H1 (cell line): ENCODE measurements around the gene FREM1.

Source experiments
- CEBPB ChIP-seq: IDR thresholded peaks from 2 replicates; pipeline ENCODE4 v1.6.1; 2012; ENCODE audit warnings: low read depth, low read length
- EZH2 ChIP-seq: fragments of 200-600 bp; sonication (generic); IDR thresholded peaks from 2 replicates; pipeline ENCODE4 v1.7.1; 2012; ENCODE audit warnings: low read depth, mild to moderate bottlenecking, moderate library complexity, low read length, inconsistent platforms; ENCODE audit not compliant: severe bottlenecking
- KDM4A ChIP-seq: IDR thresholded peaks from one replicate; pipeline ENCODE4 v1.7.1; 2012; ENCODE audit warnings: low read depth, mild to moderate bottlenecking, moderate library complexity, low read length, inconsistent platforms; ENCODE audit not compliant: severe bottlenecking
- POLR2A ChIP-seq, 2 experiments: IDR thresholded peaks; 1 replicate in 1 of 2; 2 replicates in 1 of 2; pipeline ENCODE4 v1.6.1; 2011; ENCODE audit warnings: low read depth in 2 of 2, low read length in 2 of 2, mild to moderate bottlenecking in 2 of 2; ENCODE audit errors: control extremely low read depth in 1 of 2
- POU5F1 ChIP-seq: IDR thresholded peaks from 2 replicates; pipeline ENCODE4 v1.6.1; 2011; ENCODE audit warnings: low read depth, mild to moderate bottlenecking, low read length, moderate library complexity
- RFX5 ChIP-seq: IDR thresholded peaks from 2 replicates; pipeline ENCODE4 v1.6.1; 2011; ENCODE audit warnings: low read depth, low read length, improper control_type of control experiment, borderline replicate concordance
- RXRA ChIP-seq: IDR thresholded peaks from 2 replicates; pipeline ENCODE4 v1.6.1; 2011; ENCODE audit warnings: low read depth, mild to moderate bottlenecking, low read length, moderate library complexity; ENCODE audit not compliant: insufficient read depth
- TF ChIP-seq, protein P1 (sequence below), 3 experiments: IDR thresholded peaks; 1 replicate in 2 of 3; 2 replicates in 1 of 3; pipeline versions ENCODE4 v1.5.1 to v1.6.1; 2011; ENCODE audit warnings: low read length in 3 of 3, mild to moderate bottlenecking in 3 of 3, inconsistent platforms in 2 of 3, low read depth in 1 of 3, moderate library complexity in 1 of 3; ENCODE audit not compliant: insufficient read depth in 1 of 3; ENCODE audit errors: control extremely low read depth in 1 of 3
- TF ChIP-seq, protein P2 (sequence below): IDR thresholded peaks from 2 replicates; pipeline ENCODE4 v1.6.1; 2011; ENCODE audit warnings: low read length, improper control_type of control experiment
- TF ChIP-seq, protein P3 (sequence below): IDR thresholded peaks from 2 replicates; pipeline ENCODE4 v1.6.1; 2012; ENCODE audit warnings: low read length, inconsistent platforms

DNA sequence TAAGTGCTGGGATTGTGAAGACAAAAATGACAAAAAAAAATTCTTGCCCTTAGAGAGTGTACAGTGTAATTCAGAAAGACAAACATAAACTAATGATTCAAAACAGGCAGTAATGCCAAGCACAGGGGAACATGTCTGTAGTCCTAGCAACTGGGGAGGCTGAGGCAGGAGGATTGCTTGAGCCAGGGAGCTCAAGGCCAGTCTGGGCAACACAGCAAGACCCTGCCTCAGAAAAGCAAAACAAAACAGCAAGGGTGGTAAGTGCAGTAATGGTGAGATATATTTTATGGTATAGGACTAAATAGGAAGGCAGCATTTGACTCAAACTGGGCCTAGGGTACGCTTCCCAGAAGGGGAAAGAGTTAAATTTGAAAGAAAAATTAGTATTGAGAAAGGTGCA, 18.9 kb downstream of the FREM1 start:
- TF ChIP-seq, protein P1, sequence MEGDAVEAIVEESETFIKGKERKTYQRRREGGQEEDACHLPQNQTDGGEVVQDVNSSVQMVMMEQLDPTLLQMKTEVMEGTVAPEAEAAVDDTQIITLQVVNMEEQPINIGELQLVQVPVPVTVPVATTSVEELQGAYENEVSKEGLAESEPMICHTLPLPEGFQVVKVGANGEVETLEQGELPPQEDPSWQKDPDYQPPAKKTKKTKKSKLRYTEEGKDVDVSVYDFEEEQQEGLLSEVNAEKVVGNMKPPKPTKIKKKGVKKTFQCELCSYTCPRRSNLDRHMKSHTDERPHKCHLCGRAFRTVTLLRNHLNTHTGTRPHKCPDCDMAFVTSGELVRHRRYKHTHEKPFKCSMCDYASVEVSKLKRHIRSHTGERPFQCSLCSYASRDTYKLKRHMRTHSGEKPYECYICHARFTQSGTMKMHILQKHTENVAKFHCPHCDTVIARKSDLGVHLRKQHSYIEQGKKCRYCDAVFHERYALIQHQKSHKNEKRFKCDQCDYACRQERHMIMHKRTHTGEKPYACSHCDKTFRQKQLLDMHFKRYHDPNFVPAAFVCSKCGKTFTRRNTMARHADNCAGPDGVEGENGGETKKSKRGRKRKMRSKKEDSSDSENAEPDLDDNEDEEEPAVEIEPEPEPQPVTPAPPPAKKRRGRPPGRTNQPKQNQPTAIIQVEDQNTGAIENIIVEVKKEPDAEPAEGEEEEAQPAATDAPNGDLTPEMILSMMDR (IDR thresholded peaks at IDR 0.05; ENCODE audit: control extremely low read depth in 1 of 3, insufficient read depth in 1 of 3, low read depth in 1 of 3, low read length in 3 of 3): no peak
- TF ChIP-seq RXRA (no peak), KDM4A (no peak), CEBPB (no peak), RFX5 (no peak), EZH2 (no peak), POU5F1 (no peak), POLR2A (IDR thresholded peaks at IDR 0.05; ENCODE audit: control extremely low read depth in 1 of 2, low read depth in 2 of 2, low read length in 2 of 2) (no peak)
- TF ChIP-seq, protein P2, sequence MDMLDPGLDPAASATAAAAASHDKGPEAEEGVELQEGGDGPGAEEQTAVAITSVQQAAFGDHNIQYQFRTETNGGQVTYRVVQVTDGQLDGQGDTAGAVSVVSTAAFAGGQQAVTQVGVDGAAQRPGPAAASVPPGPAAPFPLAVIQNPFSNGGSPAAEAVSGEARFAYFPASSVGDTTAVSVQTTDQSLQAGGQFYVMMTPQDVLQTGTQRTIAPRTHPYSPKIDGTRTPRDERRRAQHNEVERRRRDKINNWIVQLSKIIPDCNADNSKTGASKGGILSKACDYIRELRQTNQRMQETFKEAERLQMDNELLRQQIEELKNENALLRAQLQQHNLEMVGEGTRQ: no peak
- TF ChIP-seq, protein P3, sequence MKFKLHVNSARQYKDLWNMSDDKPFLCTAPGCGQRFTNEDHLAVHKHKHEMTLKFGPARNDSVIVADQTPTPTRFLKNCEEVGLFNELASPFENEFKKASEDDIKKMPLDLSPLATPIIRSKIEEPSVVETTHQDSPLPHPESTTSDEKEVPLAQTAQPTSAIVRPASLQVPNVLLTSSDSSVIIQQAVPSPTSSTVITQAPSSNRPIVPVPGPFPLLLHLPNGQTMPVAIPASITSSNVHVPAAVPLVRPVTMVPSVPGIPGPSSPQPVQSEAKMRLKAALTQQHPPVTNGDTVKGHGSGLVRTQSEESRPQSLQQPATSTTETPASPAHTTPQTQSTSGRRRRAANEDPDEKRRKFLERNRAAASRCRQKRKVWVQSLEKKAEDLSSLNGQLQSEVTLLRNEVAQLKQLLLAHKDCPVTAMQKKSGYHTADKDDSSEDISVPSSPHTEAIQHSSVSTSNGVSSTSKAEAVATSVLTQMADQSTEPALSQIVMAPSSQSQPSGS: no peak
